ENCODE data around the gene CAPZB.

The CAPZB gene

GRCh38 chr1:19342062-19342750 lies 143.1 kb downstream of the CAPZB start:
- H3K9ac ChIP-seq (ENCODE audit: low read length) = no peak overlapping the region
- no peaks in the 10 kb centered on the region for H3K27me3 ChIP-seq (ENCODE audit: low read length)
- no peaks in the 10 kb centered on the region for H3K9me3 ChIP-seq (ENCODE audit: insufficient read depth, low read length)
- H2AFZ ChIP-seq (ENCODE audit: low read depth, low read length, severe bottlenecking) = no peak overlapping the region
- H3K36me3 ChIP-seq (ENCODE audit: low read length) = no peaks in the 10 kb centered on the region
- H3F3A ChIP-seq (ENCODE audit: insufficient read depth) = no peaks in the 10 kb centered on the region
- no peak overlapping the region for H3K27ac ChIP-seq (ENCODE audit: low read depth, low read length)
- no peak overlapping the region for H3K4me2 ChIP-seq (ENCODE audit: low read depth, low read length, poor library complexity, severe bottlenecking)
- TF ChIP-seq CTCF (IDR thresholded peaks at IDR 0.05; ENCODE audit: insufficient read depth, low read length, poor library complexity, severe bottlenecking) (no peak), EZH2phosphoT487 (conservative IDR thresholded peaks at IDR 0.05; ENCODE audit: low read length) (no peak)
- no peaks in the 10 kb centered on the region for H3K79me2 ChIP-seq (ENCODE audit: insufficient read depth, low read length)
- H3K9me2 ChIP-seq (replicated peaks; ENCODE audit: insufficient read depth, low read length) = no peaks in the 10 kb centered on the region
- no peaks in the 10 kb centered on the region for H4K20me1 ChIP-seq (ENCODE audit: low read depth, low read length)
- no peak overlapping the region for H3K4me3 ChIP-seq (ENCODE audit: insufficient read depth, low read length, poor library complexity, severe bottlenecking)

GRCh38 chr1:19341201-19342061 lies 143.9 kb downstream of the CAPZB start:
- no peaks in the 10 kb centered on the region for H3K27me3 ChIP-seq (ENCODE audit: low read length)
- H2AFZ ChIP-seq (ENCODE audit: low read depth, low read length, severe bottlenecking) = no peak overlapping the region
- H3K9ac ChIP-seq (ENCODE audit: low read length) = no peak overlapping the region
- H3K4me3 ChIP-seq (ENCODE audit: insufficient read depth, low read length, poor library complexity, severe bottlenecking) = no peak overlapping the region
- no peak overlapping the region for H3K27ac ChIP-seq (ENCODE audit: low read depth, low read length)
- H3K4me2 ChIP-seq (ENCODE audit: low read depth, low read length, poor library complexity, severe bottlenecking) = no peak overlapping the region
- no peaks in the 10 kb centered on the region for H3K9me3 ChIP-seq (ENCODE audit: insufficient read depth, low read length)
- H3K36me3 ChIP-seq (ENCODE audit: low read length) = no peaks in the 10 kb centered on the region
- TF ChIP-seq CTCF (IDR thresholded peaks at IDR 0.05; ENCODE audit: insufficient read depth, low read length, poor library complexity, severe bottlenecking) = peak; percentile 53
- no peak for TF ChIP-seq EZH2phosphoT487 (conservative IDR thresholded peaks at IDR 0.05; ENCODE audit: low read length)
- no peaks in the 10 kb centered on the region for H3F3A ChIP-seq (ENCODE audit: insufficient read depth)
- no peaks in the 10 kb centered on the region for H3K9me2 ChIP-seq (replicated peaks; ENCODE audit: insufficient read depth, low read length)
- no peaks in the 10 kb centered on the region for H3K79me2 ChIP-seq (ENCODE audit: insufficient read depth, low read length)
- no peaks in the 10 kb centered on the region for H4K20me1 ChIP-seq (ENCODE audit: low read depth, low read length)

GRCh38 chr1:19340387-19340937 lies 144.9 kb downstream of the CAPZB start:
- H3K9me3 ChIP-seq (ENCODE audit: insufficient read depth, low read length) = no peaks in the 10 kb centered on the region
- H3K4me2 ChIP-seq (ENCODE audit: low read depth, low read length, poor library complexity, severe bottlenecking) = no peak overlapping the region
- H3K9me2 ChIP-seq (replicated peaks; ENCODE audit: insufficient read depth, low read length) = no peaks in the 10 kb centered on the region
- H3K27ac ChIP-seq (ENCODE audit: low read depth, low read length) = no peak overlapping the region
- no peaks in the 10 kb centered on the region for H3K27me3 ChIP-seq (ENCODE audit: low read length)
- no peak overlapping the region for H3K4me3 ChIP-seq (ENCODE audit: insufficient read depth, low read length, poor library complexity, severe bottlenecking)
- H4K20me1 ChIP-seq (ENCODE audit: low read depth, low read length) = no peaks in the 10 kb centered on the region
- no peaks in the 10 kb centered on the region for H3K36me3 ChIP-seq (ENCODE audit: low read length)
- no peak for TF ChIP-seq EZH2phosphoT487 (conservative IDR thresholded peaks at IDR 0.05; ENCODE audit: low read length)
- TF ChIP-seq CTCF (IDR thresholded peaks at IDR 0.05; ENCODE audit: insufficient read depth, low read length, poor library complexity, severe bottlenecking) = no peak
- no peaks in the 10 kb centered on the region for H3K79me2 ChIP-seq (ENCODE audit: insufficient read depth, low read length)
- no peaks in the 10 kb centered on the region for H3F3A ChIP-seq (ENCODE audit: insufficient read depth)
- no peak overlapping the region for H2AFZ ChIP-seq (ENCODE audit: low read depth, low read length, severe bottlenecking)
- H3K9ac ChIP-seq (ENCODE audit: low read length) = no peak overlapping the region
